IPS DF 6.9 (cell line): Measurements from ENCODE around the gene ADGRG6.

Source experiments
- DNase-seq: peaks from one replicate; pipeline ENCODE4 v3.0.0-alpha.2; 2013; ENCODE audit warnings: low read depth, low spot score
- H3K27ac ChIP-seq: one replicate; pipeline ENCODE4 v1.5.1; 2013; ENCODE audit warnings: low read length, control low read depth
- H3K27me3 ChIP-seq: 2 replicates; pipeline ENCODE4 v1.6.1; 2013; ENCODE audit warnings: mild to moderate bottlenecking, low read length; ENCODE audit not compliant: control insufficient read depth, insufficient read depth
- H3K36me3 ChIP-seq: 2 replicates; pipeline ENCODE4 v1.6.1; 2013; ENCODE audit warnings: low read length; ENCODE audit not compliant: control insufficient read depth, insufficient read depth
- H3K4me1 ChIP-seq: 2 replicates; pipeline ENCODE4 v1.6.1; 2013; ENCODE audit warnings: low read length; ENCODE audit not compliant: control insufficient read depth, insufficient read depth
- H3K4me3 ChIP-seq: 2 replicates; pipeline ENCODE4 v1.5.1; 2013; ENCODE audit warnings: mild to moderate bottlenecking, low read length
- H3K9me3 ChIP-seq: 2 replicates; pipeline ENCODE4 v1.6.1; 2013; ENCODE audit warnings: low read length, inconsistent platforms; ENCODE audit not compliant: control insufficient read depth, insufficient read depth
- WGBS: extraction: QIAGEN DNeasy Blood & Tissue Kit; methylation state at CpG from one replicate; pipeline ENCODE4 v1.1.7; 2013; ENCODE audit warnings: mixed read lengths, missing lambda C conversion rate; ENCODE audit not compliant: insufficient read length, insufficient coverage; 5-methylcytosine and 5-hydroxymethylcytosine counted together

Gene ADGRG6

DNA sequence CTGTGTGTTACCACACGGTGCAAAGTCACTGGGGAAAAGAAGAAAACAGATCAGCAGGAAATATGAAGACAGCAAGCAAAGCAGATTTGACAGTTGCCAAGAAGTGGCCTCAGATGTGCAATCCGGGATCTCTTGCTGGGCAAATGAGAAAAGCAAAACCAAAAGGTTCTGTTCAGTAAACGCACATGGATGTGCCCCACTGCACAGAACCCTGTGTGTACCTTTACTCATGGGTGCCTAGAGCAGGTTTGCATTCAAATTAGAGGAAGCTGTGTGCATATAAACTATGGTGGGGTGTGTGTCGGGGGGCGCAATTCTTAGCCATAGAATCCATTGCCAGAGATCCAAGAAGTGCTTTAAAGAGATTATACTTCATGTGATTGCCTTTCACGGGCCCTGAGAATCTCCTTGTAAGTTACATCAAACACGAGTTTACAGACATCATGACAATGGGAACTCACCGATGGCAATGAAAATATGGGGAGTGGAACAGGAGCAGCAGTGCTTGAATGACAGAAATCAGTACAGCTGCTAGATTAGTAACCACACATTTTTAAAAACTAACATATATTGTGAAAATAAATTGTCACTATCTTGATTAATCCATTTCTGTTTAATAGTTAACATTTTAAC is 154.3 kb downstream of the ADGRG6 start:
- WGBS, result no CpG with 5 or more reads among the region's 8 CpGs
- Histone ChIP-seq H3K36me3 (no peaks in the 10 kb centered on the region), H3K4me1 (no peaks in the 10 kb centered on the region), H3K27ac (no peak overlapping the region), H3K4me3 (no peak overlapping the region), H3K27me3 (no peaks in the 10 kb centered on the region), H3K9me3 (no peaks in the 10 kb centered on the region)
- no peak for DNase-seq

DNA sequence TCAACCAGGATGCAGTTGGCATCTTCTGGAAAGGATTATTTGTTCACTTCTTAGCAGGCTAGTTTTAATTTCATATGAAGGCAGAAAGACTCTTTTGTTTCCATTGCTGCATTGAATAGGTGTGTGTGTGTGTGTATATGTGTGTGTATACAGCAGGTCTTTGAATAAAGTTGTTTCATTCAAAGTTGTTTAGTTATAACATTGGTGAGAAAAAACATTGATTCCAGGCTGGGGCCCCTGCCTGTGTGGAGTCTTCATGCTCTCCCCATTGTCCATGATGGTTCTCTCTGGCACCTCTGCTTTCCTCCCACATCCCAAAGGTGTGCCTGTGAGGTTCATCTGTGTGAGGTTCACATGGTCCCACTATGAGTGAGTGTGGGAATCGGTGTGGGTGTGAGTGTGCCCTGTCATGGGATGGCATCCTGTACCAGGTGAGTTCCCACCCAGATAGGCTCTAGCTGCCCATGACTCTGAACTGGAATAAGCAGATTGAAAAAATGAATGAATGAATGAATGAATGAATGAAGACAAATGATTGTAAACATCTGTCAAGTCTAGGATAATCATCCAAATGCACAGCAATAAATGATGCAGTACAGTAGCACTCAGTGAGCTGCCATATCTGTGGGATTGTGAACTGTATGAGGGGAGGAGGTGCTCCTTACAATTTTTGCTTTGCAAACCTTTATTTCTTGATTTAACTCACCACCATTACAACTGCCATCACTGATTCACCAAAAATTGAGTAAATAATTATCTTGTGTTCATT is 156.0 kb downstream of the ADGRG6 start:
- Histone ChIP-seq H3K9me3 (no peaks in the 10 kb centered on the region), H3K27ac (no peak overlapping the region), H3K36me3 (no peaks in the 10 kb centered on the region), H3K4me3 (no peak overlapping the region), H3K4me1 (no peaks in the 10 kb centered on the region), H3K27me3 (no peaks in the 10 kb centered on the region)
- no peak for DNase-seq
- no CpG with 5 or more reads among the region's 1 CpG for WGBS

DNA sequence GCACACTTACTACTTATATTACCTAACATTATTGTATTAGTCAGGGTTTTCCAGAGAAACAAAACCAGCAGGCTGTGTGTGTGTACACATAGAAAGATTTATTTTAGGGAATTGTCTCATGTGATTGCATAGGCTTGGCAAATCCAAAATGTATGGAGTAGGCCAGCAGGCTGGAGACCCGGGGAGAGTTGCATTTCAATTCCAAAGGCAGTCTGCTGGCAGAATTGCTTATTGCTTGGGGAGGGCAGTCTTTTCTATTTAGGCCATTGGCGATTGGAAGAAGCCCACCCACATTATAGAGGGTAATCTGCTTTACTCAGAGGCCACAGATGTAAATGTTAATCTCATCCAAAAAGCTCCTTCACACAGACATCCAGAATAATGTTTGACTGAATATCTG is 157.0 kb downstream of the ADGRG6 start:
- no peak overlapping the region for H3K27ac ChIP-seq
- H3K9me3 ChIP-seq, result no peaks in the 10 kb centered on the region
- no peaks in the 10 kb centered on the region for H3K27me3 ChIP-seq
- H3K4me1 ChIP-seq, result no peaks in the 10 kb centered on the region
- no peak overlapping the region for H3K4me3 ChIP-seq
- H3K36me3 ChIP-seq, result no peaks in the 10 kb centered on the region
- WGBS, result no CpG with 5 or more reads among the region's 2 CpGs
- no peak for DNase-seq

DNA sequence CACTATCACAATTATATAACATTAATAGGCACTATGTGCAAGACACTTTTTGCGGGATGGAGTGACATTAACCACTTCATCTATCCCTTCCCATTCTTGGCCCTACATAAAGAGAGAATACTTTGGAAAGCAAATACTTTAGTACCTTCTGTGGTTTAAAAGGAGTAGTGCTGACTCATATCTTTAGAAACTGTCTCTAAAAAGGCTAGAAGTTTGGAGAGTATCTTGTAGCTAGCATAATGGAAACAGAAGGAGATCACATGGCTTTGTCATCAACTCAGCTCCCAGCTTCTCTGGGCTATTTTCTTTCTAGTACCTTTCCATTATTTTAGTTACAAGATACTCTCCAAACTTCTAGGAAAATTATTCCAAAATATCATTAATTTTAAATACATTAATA is 157.5 kb downstream of the ADGRG6 start:
- H3K4me3 ChIP-seq, result no peak overlapping the region
- no peak for DNase-seq
- no peak overlapping the region for H3K27ac ChIP-seq
- H3K4me1 ChIP-seq, result no peaks in the 10 kb centered on the region
- no peaks in the 10 kb centered on the region for H3K27me3 ChIP-seq
- H3K9me3 ChIP-seq, result no peaks in the 10 kb centered on the region
- WGBS, result no CpG with 5 or more reads among the region's 1 CpG
- H3K36me3 ChIP-seq, result no peaks in the 10 kb centered on the region

DNA sequence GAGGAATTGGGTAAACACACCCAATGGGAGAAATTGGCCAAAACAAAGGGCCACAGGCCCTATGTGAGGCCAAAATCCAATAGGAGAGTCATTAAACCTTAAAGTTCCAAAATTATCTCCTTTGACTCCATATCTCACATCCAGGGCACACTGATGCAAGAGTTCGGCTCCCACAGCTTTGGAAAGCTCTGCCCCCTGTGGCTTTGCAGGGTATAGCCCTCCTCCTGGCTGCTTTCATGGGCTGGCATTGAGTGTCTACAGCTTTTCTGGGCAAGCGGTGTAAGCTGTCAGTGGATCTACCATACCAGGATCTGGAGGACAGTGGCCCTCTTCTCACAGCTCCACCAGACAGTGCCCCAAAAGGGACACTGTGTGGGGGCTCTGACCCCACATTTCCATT is 160.5 kb downstream of the ADGRG6 start:
- H3K4me3 ChIP-seq, result no peak overlapping the region
- no peaks in the 10 kb centered on the region for H3K4me1 ChIP-seq
- H3K36me3 ChIP-seq, result no peaks in the 10 kb centered on the region
- WGBS, result no CpG with 5 or more reads among the region's 2 CpGs
- H3K9me3 ChIP-seq, result no peaks in the 10 kb centered on the region
- no peak overlapping the region for H3K27ac ChIP-seq
- no peak for DNase-seq
- H3K27me3 ChIP-seq, result no peaks in the 10 kb centered on the region

DNA sequence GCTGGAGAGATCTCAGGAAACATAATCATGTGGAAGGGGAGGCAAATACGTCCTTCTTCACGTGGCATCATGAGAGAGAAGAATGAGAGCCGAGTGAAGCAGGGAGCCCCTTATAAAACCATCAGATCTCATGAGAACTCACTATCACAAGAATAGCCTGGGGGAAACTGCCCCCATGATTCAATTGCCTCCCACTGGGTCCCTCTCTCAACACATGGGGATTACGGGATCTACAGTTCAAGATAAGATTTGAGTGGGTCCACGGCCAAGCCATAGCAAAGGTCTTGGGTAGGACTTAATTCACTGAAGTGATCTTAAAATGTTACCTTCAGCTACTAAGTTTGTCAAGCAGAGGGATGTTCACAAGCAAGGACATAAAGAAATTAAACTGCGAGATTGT is 162.2 kb downstream of the ADGRG6 start:
- no peaks in the 10 kb centered on the region for H3K9me3 ChIP-seq
- no peaks in the 10 kb centered on the region for H3K4me1 ChIP-seq
- no peak for DNase-seq
- H3K27ac ChIP-seq, result no peak overlapping the region
- no CpG with 5 or more reads among the region's 6 CpGs for WGBS
- no peaks in the 10 kb centered on the region for H3K27me3 ChIP-seq
- no peaks in the 10 kb centered on the region for H3K36me3 ChIP-seq
- no peak overlapping the region for H3K4me3 ChIP-seq

DNA sequence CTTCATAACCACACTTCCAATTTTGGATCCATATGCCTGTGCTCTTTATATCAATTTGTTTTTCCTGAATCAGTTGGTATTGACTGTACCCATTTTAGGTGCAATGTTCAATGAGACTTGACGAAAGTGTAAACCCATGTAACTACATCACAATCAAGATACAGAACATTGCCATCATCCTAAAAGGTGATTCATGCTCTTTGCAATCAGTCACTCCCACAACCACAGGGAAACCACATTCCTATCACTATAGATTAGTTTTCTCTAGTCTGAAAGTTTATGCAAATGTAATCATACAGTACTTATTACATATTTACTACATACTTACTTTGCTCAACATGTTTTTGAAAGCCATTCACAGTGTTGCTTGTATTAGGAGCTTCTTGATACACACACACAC is 167.4 kb downstream of the ADGRG6 start:
- H3K36me3 ChIP-seq, result no peaks in the 10 kb centered on the region
- H3K9me3 ChIP-seq, result no peaks in the 10 kb centered on the region
- H3K4me3 ChIP-seq, result no peak overlapping the region
- WGBS, result no CpG with 5 or more reads among the region's 1 CpG
- H3K27ac ChIP-seq, result no peak overlapping the region
- DNase-seq, result no peak
- H3K4me1 ChIP-seq, result no peaks in the 10 kb centered on the region
- H3K27me3 ChIP-seq, result no peaks in the 10 kb centered on the region

DNA sequence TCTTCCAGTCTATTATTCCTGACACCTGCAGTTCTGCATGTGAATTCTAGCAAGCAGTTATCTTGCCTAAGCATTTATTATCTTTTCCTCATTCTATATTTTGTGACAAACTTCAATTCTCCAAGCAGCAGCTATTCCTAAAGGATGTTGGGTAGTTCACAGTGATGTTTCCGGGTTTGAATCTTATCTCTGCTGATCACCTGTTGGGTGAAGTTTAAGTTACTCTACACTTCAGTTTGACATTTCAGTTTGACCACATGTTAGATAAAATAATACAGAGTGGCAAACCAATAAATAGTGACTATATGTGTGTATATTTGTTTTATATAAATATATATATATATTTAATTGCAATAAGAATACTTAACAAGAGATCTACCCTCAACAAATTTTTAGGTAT is 168.6 kb downstream of the ADGRG6 start:
- Histone ChIP-seq H3K9me3 (no peaks in the 10 kb centered on the region), H3K27ac (no peak overlapping the region), H3K4me3 (no peak overlapping the region), H3K36me3 (no peaks in the 10 kb centered on the region), H3K4me1 (no peaks in the 10 kb centered on the region), H3K27me3 (no peaks in the 10 kb centered on the region)
- no CpG with 5 or more reads among the region's 1 CpG for WGBS
- no peak for DNase-seq

DNA sequence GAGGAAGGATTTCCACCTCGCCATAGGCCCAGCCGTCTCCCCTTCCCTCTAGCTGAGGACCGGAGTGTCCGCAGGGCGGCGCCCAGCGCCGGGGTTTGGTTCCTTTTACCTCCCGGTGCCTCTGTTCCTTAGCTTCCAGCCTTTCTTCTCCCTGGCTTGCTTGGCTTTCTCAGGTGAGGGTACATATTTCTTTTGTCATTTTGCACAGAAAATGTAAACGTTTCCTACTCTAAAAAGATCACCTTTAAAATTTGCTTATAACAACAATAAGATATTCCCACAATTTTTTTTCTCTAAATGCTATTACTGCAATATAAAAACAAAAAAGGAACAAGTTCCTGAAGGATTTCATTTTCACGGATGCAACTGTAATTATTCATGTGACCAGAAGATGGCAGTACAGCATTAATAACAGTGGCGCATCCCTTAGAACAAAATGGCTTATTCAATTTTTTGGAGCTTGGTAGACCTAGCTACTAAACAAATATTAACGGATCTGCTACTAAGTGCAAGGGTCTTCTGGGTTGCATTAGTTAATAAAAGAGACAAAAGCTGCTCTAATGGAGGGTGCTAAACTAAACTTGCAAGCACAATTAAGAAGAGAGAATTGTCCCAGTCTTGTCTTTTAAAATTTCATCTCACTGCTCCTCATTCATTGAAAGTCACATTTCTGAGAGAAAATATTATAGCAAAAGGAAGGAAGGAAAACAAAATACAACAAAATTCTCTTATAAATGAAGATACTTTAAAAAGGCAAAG is 172.9 kb downstream of the ADGRG6 start:
- H3K4me1 ChIP-seq, result no peaks in the 10 kb centered on the region
- DNase-seq, result peak; percentile 68
- no peak overlapping the region for H3K4me3 ChIP-seq
- H3K36me3 ChIP-seq, result no peaks in the 10 kb centered on the region
- no peaks in the 10 kb centered on the region for H3K9me3 ChIP-seq
- WGBS, result no CpG with 5 or more reads among the region's 13 CpGs
- no peaks in the 10 kb centered on the region for H3K27me3 ChIP-seq
- H3K27ac ChIP-seq, result no peak overlapping the region

DNA sequence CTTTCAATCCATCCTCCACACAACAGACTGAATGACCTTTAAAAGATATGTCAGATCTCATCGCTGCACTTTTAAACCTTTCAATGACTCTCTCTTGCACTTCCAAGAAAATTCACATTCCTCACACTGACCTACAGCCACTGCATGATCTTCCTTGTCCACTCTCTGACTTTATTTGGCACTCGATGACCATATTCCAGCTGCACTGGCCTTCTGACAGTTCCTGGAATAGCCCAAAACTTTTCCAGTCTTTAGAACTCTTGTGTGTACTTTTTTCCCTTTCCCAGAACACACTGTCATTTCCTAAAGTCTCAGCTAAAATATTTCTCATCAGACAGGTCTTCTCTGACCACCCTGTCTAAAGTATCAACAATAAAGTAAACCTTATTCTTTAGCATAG is 174.6 kb downstream of the ADGRG6 start:
- no peak for DNase-seq
- H3K27me3 ChIP-seq, result no peaks in the 10 kb centered on the region
- H3K4me1 ChIP-seq, result no peaks in the 10 kb centered on the region
- no peak overlapping the region for H3K27ac ChIP-seq
- no peaks in the 10 kb centered on the region for H3K9me3 ChIP-seq
- WGBS, result no CpG with 5 or more reads among the region's 2 CpGs
- H3K36me3 ChIP-seq, result no peaks in the 10 kb centered on the region
- no peak overlapping the region for H3K4me3 ChIP-seq
